ENCODE data around the gene HPD.
A peak's percentile ranks its signal among the peaks of the same experiment; 100 is the strongest.

HPD gene

DNA sequence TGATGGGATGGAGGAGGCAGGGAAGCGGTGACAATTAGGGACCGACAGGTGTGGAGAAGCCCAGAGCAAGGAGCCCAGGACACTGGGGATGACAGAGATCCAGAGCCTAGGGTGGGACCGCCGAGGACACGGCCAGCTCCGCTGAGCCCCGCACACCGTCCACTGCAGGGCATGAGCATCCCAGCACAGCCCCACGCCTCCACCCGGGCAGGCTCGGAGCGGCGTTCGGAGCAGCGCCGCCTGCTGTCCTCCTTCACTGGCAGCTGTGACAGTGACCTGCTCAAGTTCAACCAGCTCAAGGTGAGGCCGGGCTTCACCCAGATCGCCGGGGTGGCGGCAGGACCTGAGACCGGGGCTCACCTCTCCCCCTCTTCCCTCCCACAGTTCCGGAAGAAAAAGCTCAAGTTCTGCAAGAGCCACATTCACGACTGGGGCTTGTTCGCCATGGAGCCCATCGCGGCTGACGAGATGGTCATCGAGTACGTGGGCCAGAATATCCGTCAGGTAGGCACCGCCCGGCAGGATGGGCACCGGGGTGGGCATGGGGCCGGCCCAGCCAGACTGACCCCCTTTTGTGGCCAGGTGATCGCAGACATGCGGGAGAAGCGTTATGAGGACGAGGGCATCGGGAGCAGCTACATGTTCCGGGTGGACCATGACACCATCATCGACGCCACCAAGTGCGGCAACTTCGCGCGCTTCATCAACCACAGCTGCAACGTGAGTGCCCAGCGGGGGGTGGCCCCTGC, 31.1 kb downstream of the HPD start:
- no peak for DNase-seq

DNA sequence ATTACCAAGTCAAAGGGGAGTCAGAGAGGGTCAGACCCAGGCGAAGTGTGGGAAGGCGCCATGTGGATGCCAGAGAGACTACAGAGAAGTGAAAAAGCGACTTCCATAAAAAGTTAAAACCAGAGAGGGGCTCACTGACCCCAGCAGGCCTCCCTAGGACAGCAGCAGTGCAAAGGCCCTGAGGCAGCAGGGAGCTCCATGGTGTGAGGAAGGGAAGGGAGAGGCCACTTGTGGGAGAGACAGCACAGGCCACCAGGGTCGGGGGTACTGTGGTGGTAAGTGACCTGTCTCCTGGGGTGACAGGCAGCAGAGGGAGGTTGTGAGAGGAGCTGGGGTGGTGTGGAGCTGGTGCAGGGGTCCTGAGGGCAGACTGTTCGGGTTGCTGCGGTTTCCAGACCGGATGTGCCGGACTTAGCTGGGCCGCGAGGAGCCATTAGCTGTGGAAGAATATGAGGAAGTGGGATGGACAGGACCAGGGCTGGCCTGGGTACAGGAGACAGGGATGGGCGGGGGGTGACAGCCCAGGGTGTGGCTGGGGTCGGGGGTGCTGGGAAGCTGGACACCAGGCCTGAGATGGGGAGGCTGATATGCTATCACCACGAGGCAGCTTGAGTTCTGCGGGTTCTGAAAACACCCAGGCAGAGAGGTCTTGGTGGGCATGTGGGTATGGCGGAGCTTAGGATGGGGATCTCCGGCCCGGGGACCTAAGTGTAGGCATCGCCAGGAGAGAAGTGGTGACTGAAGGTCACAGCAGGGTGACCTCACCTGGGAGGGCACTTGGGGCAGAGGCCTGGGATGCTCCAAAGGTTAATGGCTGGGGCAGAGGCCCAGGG, 32.1 kb downstream of the HPD start:
- DNase-seq, result no peak

DNA sequence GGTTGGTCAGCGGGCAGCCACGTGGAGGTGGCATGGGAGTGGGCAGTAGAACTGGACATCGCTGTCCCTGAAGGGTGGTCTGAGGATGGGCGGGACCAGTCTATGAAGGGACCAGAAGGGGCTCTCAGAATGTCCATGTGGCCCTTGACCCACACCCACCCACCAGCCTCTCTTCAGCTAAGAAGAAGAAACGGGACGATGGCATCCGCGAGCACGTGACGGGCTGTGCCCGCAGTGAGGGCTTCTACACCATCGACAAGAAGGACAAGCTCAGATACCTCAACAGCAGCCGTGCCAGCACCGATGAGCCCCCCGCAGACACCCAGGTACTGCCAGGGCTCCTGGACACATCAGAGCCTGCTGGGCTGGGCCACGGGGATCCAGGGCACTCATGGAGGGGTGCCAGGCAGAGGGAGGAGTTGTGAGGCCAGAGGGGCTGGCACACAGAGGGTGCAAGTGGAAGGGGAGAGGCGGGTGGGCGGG, 33.6 kb downstream of the HPD start:
- DNase-seq, result no peak

DNA sequence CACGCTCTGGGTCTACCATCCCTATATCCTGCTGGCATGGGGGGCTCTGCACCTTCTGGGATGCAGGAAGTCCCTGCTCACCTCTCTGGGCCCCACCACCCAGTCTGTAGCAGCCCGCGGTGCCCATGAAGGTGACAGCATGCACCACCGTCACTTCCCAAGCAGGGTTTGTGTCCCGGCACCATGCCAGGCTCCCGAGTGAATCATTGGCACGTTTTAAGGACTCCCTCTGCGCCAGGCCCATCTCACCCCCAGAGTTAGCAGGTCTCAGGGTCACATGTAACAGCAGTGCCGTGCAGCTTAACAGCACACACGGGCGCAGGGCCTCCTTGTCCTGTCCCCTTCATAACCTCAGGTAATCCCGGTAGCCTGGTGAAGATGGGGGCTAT, 34.9 kb downstream of the HPD start:
- DNase-seq, result no peak

DNA sequence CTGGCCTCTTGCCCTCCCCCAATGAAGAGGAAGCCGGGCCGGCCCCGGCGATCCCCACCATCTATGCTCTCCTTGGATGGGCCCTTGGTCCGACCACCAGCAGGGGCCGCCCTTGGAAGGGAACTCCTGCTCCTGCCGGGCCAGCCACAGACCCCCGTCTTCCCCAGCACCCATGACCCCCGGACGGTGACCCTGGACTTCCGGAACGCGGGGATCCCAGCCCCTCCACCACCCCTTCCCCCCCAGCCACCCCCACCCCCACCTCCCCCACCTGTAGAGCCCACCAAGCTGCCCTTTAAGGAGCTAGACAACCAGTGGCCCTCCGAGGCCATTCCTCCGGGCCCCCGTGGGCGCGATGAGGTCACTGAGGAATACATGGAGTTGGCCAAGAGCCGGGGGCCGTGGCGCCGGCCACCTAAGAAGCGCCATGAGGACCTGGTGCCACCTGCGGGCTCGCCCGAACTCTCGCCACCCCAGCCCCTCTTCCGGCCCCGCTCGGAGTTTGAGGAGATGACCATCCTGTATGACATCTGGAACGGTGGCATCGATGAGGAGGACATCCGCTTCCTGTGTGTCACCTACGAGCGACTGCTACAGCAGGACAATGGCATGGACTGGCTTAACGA, 35.4 kb downstream of the HPD start:
- DNase-seq, result no peak

DNA sequence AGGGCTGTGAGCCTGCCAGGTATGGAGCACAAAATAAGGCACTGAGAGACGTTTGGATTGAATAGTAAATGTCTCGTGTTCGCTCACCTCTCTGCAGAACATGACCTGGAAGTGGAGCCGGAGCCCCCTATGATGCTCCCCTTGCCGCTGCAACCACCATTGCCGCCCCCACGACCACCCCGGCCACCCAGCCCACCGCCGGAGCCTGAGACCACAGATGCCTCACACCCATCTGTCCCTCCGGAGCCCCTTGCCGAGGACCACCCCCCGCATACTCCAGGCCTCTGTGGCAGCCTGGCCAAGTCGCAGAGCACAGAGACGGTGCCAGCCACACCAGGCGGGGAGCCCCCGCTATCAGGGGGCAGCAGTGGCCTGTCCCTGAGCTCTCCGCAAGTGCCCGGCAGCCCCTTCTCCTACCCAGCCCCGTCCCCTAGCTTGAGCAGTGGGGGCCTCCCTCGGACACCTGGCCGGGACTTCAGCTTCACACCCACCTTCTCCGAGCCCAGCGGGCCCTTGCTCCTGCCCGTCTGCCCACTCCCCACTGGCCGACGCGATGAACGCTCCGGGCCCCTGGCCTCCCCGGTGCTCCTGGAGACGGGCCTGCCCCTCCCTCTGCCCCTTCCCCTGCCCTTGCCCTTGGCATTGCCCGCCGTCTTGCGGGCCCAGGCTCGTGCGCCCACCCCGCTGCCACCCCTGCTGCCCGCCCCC, 36.1 kb downstream of the HPD start:
- DNase-seq, result no peak

DNA sequence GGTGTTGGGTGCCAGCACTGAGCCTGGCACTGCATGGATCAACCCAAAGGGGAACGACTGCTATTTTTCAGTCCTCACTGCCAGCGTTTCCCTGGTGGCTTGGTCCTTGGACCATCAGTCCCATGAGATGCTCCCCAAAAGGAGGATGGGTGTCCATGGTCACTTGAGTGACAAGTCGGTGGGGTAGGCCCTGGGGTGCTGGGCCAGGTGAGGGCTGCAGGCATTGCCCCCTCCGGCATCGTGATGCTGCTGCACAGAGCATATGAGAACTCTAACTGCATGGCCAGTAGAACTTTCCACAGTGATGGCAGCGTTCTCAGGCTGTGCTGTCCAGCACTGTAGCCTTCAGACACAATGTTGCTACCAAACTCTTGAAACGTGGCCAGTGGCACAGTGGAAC, 38.6 kb downstream of the HPD start:
- DNase-seq, result no peak

DNA sequence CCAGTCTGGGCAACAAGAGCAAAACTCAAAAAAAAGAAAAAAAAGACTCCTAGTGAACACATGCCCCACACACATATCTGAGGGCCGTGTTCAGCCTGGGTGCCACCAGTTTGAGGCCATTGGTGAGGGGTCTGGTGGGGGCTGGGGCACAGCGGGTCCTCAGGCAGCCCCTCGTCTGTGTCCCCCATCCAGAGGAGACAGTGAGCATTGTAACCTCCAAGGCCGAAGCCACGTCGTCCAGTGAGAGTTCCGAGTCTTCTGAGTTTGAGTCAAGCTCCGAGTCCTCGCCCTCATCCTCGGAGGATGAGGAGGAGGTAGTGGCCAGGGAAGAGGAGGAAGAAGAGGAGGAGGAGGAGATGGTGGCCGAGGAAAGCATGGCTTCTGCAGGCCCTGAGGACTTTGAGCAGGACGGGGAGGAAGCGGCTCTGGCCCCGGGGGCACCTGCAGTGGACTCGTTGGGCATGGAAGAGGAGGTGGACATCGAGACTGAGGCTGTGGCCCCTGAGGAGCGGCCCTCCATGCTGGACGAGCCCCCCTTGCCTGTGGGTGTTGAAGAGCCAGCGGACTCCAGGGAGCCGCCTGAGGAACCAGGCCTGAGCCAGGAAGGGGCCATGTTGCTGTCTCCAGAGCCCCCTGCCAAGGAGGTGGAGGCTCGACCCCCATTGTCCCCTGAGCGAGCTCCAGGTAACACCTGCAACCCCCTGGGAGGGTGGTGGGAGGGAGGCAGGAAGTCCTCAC, 39.3 kb downstream of the HPD start:
- DNase-seq, result no peak

DNA sequence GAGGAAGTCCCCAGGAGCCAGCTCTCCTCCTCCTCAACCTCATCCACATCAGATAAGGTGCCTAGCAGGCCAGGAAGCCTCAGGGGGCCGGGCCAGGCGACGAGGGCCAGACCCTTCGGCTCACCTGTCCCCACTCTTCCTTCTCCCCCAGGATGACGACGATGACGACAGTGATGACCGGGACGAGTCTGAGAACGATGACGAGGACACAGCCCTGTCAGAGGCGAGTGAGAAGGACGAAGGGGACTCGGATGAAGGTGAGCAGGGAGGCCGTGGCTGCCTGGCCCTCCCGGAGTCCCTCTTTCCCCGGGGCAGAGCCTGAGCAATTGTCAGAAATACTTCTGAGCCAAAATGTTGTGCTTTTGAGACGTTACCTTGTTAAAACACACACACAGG, 41.0 kb downstream of the HPD start:
- DNase-seq, result no peak

DNA sequence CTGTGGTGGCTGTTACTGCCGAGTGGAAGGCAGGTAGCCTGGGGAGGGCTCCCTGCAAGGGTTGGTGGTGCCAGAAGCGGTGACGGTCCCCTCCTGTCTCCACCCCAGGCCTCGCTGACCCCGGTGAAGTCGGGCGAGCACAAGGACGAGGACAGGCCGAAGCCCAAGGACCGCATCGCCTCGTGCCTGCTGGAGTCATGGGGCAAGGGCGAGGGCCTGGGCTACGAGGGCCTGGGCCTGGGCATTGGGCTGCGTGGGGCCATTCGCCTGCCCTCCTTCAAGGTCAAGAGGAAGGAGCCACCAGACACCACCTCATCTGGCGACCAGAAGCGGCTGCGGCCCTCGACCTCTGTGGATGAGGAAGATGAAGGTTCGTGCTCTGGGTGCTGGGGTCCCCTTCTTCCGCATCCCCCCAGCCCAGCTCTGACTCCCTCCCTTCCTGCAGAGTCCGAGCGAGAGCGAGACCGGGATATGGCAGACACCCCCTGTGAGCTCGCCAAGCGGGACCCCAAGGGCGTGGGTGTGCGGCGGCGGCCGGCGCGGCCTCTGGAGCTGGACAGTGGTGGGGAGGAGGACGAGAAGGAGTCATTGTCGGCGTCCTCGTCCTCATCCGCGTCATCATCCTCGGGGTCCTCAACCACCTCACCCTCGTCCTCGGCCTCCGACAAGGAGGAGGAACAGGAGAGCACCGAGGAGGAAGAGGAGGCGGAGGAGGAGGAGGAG, 41.6 kb downstream of the HPD start:
- no peak for DNase-seq

DNA sequence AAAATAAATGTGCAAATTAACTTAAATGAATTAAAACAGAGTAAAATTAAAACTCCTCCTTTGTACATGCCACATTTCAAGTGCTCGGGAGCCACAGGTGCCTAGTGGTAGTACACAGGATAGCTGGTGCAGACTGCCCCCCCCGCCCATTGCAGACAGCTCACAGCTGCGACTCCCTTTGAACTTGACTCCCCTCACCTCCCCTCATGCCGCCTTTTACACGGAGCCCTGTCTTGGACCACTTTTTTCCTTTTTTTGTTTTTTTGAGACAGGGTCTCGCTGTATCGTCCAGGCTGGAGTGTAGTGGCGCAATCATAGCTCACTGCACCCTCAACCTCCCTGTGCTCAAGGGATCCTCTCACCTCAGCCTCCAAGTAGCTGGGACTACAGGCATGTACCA, 43.4 kb downstream of the HPD start:
- no peak for DNase-seq

DNA sequence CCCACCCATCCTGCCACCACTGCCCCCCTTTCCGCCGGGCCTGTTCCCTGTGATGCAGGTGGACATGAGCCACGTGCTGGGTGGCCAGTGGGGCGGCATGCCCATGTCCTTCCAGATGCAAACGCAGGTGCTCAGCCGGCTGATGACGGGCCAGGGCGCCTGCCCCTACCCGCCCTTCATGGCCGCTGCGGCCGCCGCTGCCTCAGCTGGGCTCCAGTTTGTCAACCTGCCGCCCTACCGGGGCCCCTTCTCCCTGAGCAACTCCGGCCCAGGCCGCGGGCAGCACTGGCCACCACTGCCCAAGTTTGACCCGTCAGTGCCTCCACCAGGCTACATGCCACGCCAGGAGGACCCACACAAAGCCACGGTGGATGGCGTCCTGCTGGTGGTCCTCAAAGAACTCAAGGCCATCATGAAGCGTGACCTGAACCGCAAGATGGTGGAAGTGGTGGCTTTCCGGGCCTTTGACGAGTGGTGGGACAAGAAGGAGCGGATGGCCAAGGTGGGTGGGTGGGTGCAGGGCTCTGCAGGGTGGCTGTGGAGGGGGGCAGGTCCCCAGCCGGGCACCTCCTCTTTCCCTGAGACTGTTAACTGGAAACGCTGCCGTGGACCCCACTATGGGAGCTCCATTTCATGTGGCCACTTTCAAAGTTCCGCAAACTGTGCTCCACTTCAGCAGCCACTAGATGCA, 44.1 kb downstream of the HPD start:
- DNase-seq, result no peak

DNA sequence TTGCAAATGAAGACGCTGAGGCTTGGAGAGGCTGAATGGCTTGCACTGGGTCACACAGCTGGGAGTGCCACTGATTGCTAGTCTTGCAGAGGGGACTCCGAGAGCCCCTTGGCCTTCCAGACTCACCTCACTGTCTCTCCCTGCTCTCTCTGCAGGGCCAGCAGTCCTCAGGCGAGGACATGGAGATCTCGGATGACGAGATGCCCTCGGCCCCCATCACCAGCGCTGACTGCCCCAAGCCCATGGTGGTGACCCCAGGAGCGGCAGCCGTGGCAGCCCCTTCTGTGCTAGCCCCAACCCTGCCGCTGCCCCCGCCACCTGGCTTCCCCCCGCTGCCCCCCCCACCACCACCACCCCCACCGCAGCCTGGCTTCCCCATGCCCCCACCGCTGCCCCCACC, 44.7 kb downstream of the HPD start:
- DNase-seq, result no peak

DNA sequence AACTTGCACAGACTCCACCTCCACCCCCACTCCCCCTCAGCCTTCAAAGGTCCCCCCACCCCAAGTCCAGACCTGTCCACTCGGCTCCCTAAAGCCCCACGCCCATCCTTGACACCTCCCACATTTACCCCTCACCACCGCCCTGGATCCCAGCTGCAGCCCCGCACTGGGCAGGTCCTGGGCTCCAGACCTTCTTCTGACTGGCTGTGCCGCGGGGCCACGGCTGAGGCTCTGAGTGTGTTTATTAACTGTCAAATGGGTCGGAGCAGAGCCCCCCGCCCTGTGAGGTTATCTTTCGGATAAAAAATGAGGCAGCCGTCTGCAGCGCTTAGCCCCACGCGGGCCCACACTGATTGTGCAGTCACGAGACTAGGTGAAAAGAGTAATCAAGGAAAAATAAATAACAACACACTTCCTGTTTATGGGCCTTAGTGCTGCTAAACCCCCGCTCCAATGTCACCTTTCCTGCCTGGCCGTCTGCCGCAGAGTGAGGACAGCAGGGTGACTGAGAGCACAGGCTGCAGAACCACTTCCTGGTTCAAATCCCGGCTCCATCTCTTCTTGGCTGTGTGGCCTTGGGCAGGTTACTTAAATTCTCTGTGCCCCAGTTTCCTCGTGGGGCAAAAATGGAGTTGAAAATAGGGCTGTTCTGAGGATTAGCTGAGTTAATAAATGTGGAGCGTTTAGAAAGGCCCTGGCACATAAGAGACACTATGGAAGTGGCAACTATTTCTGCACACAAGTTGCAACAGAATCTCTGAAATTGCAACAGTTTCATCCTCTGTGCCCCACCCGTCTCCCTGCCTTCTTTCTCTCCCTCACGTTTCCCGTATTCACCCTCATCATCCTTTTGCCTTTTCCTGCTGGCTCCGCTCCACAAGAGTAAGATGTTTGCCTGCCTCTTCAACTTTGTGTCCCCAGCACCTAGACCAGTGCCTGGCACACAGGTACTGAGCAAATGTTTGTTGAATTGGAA, 45.5 kb downstream of the HPD start:
- DNase-seq, result no peak

DNA sequence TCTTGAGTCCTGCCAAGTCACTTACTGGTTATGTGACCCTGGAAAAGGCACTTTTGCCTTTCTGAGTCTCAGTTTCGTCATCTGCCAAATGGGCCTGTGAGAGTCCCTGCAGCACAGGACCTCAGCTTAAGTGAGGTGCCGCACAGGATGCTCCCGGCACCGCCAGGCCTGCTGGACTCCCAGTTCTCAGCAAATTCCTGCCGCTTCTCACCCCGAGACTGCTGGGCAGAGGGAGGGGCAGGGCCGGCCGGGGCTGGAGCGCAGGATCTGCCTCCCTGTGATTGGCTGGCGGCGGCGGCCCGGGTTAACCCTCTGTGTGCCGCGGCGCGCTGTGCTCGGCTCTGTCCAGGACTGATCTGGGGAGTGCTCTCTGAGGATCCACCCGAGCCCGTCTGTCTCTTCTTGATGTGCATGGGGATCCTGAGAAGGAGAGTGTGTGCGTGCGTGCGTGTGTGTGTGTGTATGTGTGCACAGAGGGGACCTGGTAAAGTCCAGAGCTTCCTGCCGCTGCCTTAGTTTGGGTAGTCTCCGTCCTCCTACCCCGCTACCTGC, 46.3 kb downstream of the HPD start:
- DNase-seq, result no peak

DNA sequence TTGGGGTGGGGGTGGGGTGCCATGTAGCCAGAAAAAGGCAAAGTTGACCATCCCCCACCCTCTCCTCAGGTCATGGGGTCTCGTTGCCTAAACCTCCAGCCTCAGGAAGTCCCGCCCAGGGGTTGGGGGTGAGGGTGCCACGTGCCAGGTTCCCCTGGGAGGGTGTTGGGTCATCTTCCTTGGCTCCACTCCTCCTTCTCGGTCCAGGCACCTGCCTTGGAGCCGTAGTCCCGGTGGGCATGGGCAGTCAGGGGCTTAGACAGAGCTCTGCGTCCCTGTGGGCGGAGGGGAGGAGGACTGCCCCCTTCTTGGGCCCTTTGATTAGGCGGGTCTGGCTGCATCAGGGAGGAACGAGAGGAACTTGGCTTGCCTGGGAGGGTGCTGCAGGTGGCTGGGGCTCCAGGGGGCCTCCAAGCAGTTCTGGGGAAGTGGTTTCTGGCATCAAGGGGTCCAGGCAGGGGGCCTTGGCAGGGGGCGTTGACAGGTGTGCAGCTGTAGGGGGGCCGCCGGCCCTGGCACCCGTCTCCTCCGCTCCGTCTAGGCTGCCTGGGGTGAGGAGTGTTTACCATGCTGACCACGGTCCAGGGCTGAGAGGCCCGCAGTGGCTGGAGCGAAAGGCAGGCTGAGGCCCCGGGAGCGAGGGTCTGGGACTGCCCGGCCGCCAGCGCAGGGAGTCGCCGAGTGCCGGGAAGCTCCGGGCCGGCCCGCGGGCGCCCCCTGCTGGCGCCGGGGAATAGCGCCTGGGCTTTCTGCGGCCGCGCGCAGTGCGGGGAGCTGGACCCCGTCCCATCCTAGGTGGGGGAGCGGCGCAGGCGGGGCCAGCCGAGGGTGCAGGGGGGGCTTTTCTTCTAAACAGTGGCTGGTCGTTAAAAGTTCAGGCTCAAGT, 47.0 kb downstream of the HPD start:
- DNase-seq, result peak; percentile 69

DNA sequence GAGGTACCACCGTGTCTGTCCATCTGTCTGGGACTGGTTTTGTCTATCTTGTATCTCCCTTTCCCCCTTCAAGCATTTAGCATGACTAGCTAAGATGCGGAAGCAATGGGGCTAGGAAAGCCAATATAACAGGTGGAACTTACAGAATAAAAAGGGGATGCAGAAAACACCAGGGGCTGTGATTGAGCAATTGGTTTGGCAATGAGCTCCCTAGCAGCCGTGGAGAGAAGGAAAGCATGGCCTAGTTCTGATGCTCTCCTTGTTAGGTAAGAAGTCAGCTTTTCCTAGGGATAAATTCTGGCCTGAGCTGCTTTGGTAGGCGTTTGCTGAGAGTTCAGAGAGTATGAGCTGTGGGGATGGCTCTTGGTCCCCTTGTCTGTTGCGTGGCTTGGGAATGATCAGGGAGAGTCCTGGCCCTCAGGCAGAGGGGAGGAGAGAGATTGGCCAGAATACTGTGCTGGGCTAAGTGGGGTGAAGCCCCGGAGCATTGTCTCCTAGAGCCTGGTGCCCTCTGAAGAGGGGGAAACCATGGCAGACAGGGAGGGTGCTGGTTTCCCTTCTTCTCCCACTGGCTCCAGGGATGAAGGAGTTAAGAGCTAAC, 47.7 kb downstream of the HPD start:
- DNase-seq, result no peak

DNA sequence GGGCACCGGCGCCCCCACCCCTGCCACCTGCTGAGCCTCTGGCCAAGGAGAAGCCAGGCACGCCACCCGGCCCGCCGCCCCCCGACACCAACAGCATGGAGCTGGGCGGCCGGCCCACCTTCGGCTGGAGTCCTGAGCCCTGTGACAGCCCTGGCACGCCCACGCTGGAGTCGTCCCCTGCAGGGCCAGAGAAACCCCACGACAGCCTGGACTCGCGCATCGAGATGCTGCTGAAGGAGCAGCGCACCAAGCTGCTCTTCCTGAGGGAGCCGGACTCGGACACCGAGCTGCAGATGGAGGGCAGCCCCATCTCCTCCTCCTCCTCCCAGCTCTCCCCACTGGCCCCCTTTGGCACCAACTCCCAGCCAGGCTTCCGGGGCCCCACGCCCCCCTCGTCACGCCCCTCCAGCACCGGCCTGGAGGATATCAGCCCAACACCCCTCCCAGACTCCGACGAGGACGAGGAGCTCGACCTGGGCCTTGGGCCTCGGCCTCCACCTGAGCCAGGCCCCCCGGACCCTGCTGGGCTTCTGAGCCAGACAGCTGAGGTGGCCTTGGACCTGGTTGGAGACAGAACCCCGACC, 48.3 kb downstream of the HPD start:
- DNase-seq, result no peak
